ENCODE measurements around the gene ATR.
"Not testable (repeated sequence)": the region's sequence is repeated elsewhere in the genome, so short reads cannot be mapped to it uniquely, and the experiment has no call there.

- TF ChIP-seq POLR2AphosphoS5, CTCF (IDR thresholded peaks at IDR 0.05): not testable (repeated sequence)
Measured at GRCh38 chr3:142438096-142438495, 140.4 kb downstream of the ATR start.
